Measurements from ENCODE around the gene NCOA5. TPM values are rescaled to one million over a fixed set of nuclear protein-coding genes. Genes with fewer than 3 reads are reported as not detected.

NCOA5 gene
- total and polyA plus RNA-seq, 3 donors from 2014 or later, result 55.6 to 66.2 (median 64.0) TPM

DNA sequence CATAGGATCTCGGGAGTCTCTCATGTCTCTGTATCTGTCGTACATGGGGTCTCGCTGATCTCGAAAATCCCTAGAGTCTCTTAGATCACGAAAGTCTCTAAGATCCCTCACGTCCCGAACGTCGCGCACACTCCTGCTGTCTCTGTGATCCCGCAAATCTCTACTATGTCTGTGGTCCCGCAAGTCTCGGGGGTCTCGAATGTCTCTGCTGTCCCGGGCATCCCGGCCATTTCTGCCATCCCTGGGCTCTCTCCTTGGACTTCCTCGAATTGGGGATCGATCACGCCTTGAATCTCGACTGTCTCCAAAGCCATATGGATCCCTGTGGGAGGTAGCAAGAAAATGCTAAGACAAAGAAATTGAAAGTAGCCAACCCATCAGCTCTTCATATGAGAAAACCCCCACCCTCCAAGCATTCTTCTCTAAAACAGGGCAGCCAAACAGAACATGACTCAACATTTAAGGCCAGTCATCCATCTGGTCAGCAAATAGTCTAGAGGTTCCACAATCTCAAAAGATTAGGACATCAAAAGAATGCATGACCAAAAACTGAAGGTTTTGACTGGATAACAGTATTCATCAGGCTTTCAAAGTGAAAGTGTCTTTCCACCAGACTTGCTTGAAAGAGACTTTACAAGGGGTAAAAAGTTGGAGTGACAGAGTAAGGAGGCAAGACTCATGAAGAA, 19.4 kb downstream of the NCOA5 start:
- DNase-seq, result no peak
- no peaks in the 10 kb centered on the region for H3K27me3 ChIP-seq
- H3K27ac ChIP-seq, result no peak overlapping the region
- 94% methylated on average over 20 of the region's 20 CpGs for WGBS, 2 donors
- intact Hi-C loops (cut with DNase I; ENCODE audit: low total_unique reads), result no loop called here
- no peak for TF ChIP-seq POLR2A (IDR thresholded peaks at IDR 0.05)
- TF ChIP-seq, protein P1, sequence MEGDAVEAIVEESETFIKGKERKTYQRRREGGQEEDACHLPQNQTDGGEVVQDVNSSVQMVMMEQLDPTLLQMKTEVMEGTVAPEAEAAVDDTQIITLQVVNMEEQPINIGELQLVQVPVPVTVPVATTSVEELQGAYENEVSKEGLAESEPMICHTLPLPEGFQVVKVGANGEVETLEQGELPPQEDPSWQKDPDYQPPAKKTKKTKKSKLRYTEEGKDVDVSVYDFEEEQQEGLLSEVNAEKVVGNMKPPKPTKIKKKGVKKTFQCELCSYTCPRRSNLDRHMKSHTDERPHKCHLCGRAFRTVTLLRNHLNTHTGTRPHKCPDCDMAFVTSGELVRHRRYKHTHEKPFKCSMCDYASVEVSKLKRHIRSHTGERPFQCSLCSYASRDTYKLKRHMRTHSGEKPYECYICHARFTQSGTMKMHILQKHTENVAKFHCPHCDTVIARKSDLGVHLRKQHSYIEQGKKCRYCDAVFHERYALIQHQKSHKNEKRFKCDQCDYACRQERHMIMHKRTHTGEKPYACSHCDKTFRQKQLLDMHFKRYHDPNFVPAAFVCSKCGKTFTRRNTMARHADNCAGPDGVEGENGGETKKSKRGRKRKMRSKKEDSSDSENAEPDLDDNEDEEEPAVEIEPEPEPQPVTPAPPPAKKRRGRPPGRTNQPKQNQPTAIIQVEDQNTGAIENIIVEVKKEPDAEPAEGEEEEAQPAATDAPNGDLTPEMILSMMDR (IDR thresholded peaks at IDR 0.05), result no peak
- H3K4me3 ChIP-seq, result no peak overlapping the region
- H3K4me1 ChIP-seq, result no peaks in the 10 kb centered on the region
- no peaks in the 10 kb centered on the region for H3K9me3 ChIP-seq
- H3K36me3 ChIP-seq (ENCODE audit: low read depth, missing control alignments), result no peaks in the 10 kb centered on the region

DNA sequence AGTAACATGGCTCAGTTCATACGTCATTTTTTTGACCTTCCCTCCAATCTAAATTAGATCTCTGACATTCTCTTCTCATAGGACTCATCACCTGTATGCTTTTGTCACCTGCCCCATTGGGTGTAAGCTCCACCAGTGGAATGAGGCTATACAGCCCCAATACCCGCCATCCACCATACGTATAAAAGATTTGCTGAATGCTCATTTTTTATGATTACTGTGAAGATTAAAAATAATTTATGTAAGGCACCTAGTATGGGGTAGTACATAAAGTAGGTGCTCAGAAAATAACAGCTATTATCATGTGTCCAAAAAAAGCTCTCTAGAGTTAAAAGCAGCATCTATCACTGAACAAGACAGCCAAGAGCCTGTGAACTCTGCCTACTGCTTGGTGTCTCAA, 24.1 kb downstream of the NCOA5 start:
- H3K9me3 ChIP-seq, result no peaks in the 10 kb centered on the region
- intact Hi-C loops (cut with DNase I; ENCODE audit: low total_unique reads), result no loop called here
- H3K27me3 ChIP-seq, result no peaks in the 10 kb centered on the region
- no peaks in the 10 kb centered on the region for H3K36me3 ChIP-seq (ENCODE audit: low read depth, missing control alignments)
- H3K4me3 ChIP-seq, result no peak overlapping the region
- 91 to 96% methylated on average over 3 of the region's 3 CpGs for WGBS, 2 donors
- no peak for DNase-seq
- peaks cover 5% of the 10 kb centered on the region for H3K4me1 ChIP-seq
- no peak overlapping the region for H3K27ac ChIP-seq
- no peak for TF ChIP-seq POLR2A (IDR thresholded peaks at IDR 0.05)
- TF ChIP-seq, protein P1 (IDR thresholded peaks at IDR 0.05), result no peak

DNA sequence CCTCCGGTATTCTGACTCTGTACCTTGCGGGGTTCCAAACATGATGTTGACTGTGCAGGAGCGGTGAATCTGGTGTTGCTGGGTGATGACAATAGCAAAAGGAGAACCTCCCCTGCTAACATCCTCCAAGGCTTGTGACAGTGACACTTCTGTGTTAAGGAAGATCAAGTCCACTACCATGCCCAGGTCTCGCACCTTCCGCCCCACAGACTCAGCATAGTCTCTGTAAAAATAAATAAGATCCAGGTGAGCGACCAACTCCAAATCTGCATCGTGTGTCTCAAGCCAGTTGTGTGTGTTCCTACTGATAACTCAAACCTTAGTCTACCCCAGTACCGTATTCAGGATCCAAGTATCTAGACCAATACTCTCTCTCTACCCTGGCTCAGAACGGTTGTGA, 24.8 kb downstream of the NCOA5 start:
- DNase-seq, result no peak
- H3K36me3 ChIP-seq (ENCODE audit: low read depth, missing control alignments), result no peaks in the 10 kb centered on the region

DNA sequence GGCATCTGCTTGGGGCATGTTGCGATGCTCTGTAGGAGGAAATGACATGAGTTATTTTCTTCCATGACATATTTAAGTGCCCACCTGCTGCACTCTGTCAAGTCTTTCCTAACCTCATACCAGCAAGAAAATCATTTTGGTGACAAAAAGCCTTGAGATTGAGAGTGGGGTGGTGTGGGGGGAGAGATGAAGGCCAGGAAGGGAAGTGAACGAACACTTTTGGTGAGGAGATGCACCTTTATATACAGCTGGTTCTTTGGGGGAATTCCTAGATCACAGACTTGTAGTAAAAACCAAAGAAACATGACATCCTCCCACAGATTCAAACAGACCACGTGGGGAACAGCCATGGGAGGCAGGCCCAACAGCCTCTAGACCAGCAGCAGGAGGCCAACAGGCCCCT, 26.1 kb downstream of the NCOA5 start:
- 66 to 74% methylated on average over 3 of the region's 3 CpGs for WGBS, 2 donors
- Histone ChIP-seq H3K4me1 (peaks cover 9% of the 10 kb centered on the region), H3K4me3 (no peak overlapping the region), H3K36me3 (ENCODE audit: low read depth, missing control alignments) (no peaks in the 10 kb centered on the region), H3K27ac (no peak overlapping the region), H3K27me3 (no peaks in the 10 kb centered on the region), H3K9me3 (no peaks in the 10 kb centered on the region)
- no peak for DNase-seq
- intact Hi-C loops (cut with DNase I; ENCODE audit: low total_unique reads), result no loop called here
- TF ChIP-seq POLR2A (IDR thresholded peaks at IDR 0.05), result no peak
- TF ChIP-seq, protein P1 (IDR thresholded peaks at IDR 0.05), result no peak

More for the DNA sequence above, 24.8 kb downstream of the NCOA5 start:
- Histone ChIP-seq H3K9me3 (no peaks in the 10 kb centered on the region), H3K27me3 (no peaks in the 10 kb centered on the region), H3K4me3 (no peak overlapping the region), H3K27ac (no peak overlapping the region), H3K4me1 (peaks cover 5% of the 10 kb centered on the region)
- no peak for TF ChIP-seq POLR2A (IDR thresholded peaks at IDR 0.05)
- TF ChIP-seq, protein P1 (IDR thresholded peaks at IDR 0.05), result no peak
- intact Hi-C loops (cut with DNase I; ENCODE audit: low total_unique reads), result no loop called here
- 90 to 92% methylated on average over 9 of the region's 9 CpGs for WGBS, 2 donors

DNA sequence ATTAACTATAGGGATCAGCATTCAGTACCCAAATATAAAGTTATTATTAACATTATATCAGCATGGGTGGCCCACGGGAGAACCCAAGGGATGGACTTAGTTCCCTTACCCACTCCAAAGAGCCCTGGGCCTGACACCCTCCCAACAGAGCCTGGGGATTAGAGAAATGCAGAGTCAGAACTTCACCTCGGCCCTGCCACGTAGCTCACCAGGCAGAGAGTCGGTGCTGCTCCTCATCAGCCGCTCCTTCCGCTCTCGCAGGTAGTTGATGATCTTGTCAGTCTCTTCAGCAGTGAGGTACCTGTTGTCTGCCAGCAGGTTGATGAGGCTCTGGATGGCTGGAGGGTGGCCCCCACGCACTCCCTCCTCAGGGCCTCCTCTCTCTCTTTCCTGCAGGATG, 26.6 kb downstream of the NCOA5 start:
- H3K4me3 ChIP-seq, result no peak overlapping the region
- no peaks in the 10 kb centered on the region for H3K9me3 ChIP-seq
- no peak for DNase-seq
- H3K36me3 ChIP-seq (ENCODE audit: low read depth, missing control alignments), result no peaks in the 10 kb centered on the region
- 93 to 94% methylated on average over 8 of the region's 8 CpGs for WGBS, 2 donors
- no peak overlapping the region for H3K27ac ChIP-seq
- H3K4me1 ChIP-seq, result peaks cover 14% of the 10 kb centered on the region
- TF ChIP-seq, protein P1 (IDR thresholded peaks at IDR 0.05), result no peak
- no peak for TF ChIP-seq POLR2A (IDR thresholded peaks at IDR 0.05)
- H3K27me3 ChIP-seq, result no peaks in the 10 kb centered on the region
- intact Hi-C loops (cut with DNase I; ENCODE audit: low total_unique reads), result no loop called here
